ENCODE results near the gene BEAN1.

The BEAN1 gene

DNA sequence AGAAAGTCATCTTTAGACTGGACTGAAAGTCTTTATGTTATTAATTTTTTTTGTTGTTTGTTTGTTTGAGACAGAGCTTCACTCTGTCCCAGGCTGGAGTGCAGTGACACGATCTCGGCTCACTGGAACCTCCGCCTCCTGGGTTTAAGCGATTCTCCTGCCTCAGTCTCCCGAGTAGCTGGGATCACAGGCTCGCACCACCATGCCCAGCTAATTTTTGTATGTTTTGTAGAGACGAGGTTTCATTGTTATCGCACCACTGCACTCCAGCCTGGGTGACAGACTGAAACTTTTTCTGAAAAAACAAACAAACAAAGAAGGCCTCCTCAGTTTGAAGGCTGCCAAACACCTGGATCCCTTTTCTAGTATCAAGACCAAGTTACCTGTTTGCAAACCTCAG, 4.7 kb downstream of the BEAN1 start:
- no peak for TF ChIP-seq TCF4 (CRISPR knock-in tag; IDR thresholded peaks at IDR 0.05; ENCODE audit: borderline replicate concordance)
- no peak for TF ChIP-seq ISL1 (CRISPR knock-in tag; IDR thresholded peaks at IDR 0.05)
- TF ChIP-seq, protein P1, sequence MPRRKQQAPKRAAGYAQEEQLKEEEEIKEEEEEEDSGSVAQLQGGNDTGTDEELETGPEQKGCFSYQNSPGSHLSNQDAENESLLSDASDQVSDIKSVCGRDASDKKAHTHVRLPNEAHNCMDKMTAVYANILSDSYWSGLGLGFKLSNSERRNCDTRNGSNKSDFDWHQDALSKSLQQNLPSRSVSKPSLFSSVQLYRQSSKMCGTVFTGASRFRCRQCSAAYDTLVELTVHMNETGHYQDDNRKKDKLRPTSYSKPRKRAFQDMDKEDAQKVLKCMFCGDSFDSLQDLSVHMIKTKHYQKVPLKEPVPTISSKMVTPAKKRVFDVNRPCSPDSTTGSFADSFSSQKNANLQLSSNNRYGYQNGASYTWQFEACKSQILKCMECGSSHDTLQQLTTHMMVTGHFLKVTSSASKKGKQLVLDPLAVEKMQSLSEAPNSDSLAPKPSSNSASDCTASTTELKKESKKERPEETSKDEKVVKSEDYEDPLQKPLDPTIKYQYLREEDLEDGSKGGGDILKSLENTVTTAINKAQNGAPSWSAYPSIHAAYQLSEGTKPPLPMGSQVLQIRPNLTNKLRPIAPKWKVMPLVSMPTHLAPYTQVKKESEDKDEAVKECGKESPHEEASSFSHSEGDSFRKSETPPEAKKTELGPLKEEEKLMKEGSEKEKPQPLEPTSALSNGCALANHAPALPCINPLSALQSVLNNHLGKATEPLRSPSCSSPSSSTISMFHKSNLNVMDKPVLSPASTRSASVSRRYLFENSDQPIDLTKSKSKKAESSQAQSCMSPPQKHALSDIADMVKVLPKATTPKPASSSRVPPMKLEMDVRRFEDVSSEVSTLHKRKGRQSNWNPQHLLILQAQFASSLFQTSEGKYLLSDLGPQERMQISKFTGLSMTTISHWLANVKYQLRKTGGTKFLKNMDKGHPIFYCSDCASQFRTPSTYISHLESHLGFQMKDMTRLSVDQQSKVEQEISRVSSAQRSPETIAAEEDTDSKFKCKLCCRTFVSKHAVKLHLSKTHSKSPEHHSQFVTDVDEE (CRISPR knock-in tag; IDR thresholded peaks at IDR 0.05): no peak
- no peak for ATAC-seq

GRCh38 chr16:66432429-66432828, 5.3 kb downstream of the BEAN1 start:
- ATAC-seq: no peak
- TF ChIP-seq, protein P2, sequence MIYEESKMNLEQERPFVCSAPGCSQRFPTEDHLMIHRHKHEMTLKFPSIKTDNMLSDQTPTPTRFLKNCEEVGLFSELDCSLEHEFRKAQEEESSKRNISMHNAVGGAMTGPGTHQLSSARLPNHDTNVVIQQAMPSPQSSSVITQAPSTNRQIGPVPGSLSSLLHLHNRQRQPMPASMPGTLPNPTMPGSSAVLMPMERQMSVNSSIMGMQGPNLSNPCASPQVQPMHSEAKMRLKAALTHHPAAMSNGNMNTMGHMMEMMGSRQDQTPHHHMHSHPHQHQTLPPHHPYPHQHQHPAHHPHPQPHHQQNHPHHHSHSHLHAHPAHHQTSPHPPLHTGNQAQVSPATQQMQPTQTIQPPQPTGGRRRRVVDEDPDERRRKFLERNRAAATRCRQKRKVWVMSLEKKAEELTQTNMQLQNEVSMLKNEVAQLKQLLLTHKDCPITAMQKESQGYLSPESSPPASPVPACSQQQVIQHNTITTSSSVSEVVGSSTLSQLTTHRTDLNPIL (CRISPR knock-in tag; IDR thresholded peaks at IDR 0.05; ENCODE audit: low read depth): no peak
- TF ChIP-seq TOX (CRISPR knock-in tag; IDR thresholded peaks at IDR 0.05; ENCODE audit: borderline replicate concordance): no peak
- TF ChIP-seq, protein P1 (CRISPR knock-in tag; IDR thresholded peaks at IDR 0.05): no peak
- no peak for TF ChIP-seq ARNTL (CRISPR knock-in tag; IDR thresholded peaks at IDR 0.05; ENCODE audit: borderline replicate concordance, low read depth)
- no peak for TF ChIP-seq ESRRG (CRISPR knock-in tag; IDR thresholded peaks at IDR 0.05)
- TF ChIP-seq BACH2 (CRISPR knock-in tag; IDR thresholded peaks at IDR 0.05; ENCODE audit: borderline replicate concordance): no peak

DNA sequence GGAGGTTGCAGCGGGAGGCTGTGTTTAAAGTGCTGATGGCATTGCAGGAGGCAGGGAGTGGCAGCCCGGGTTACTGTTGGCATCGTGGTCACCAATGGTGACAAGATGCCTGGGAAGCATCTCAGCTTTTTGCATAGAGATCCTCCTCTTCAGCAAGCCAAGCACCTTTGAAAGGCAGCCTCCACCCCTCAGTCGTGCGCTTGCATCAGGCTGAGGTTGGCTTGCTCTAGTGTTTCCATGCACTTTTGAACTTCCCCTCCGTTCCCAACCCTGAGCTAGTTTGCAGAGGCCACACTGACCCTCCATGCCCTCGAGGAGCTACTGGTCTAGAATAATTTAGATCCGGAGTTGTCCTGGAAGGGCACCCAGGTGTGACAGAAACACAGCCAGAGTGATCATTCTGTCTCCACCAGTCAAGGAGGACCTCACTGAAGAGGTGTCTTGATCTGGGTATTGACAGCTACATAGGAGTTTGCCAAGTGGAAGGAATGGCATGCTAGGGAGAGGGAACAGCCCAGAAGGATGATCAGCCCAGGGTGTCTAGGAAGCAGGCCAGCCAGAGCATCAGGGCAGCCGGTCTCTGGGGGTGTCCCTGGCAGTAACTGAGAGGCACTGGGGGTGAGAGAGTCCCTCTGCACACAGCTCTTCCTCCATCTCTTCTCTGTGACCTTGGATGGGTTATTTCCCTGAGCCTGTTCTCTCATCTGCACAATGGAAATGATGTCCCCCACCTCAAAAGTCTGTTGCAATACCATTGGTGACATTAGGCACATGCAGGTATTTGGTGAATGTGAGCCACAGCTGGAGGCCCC, 7.7 kb downstream of the BEAN1 start:
- TF ChIP-seq ESRRG (CRISPR knock-in tag; IDR thresholded peaks at IDR 0.05) (no peak), POU6F1 (CRISPR knock-in tag; IDR thresholded peaks at IDR 0.05; ENCODE audit: borderline replicate concordance, low read depth) (no peak), PPARA (CRISPR knock-in tag; IDR thresholded peaks at IDR 0.05; ENCODE audit: borderline replicate concordance) (no peak), GLIS3 (CRISPR knock-in tag; IDR thresholded peaks at IDR 0.05) (no peak), ZFP3 (CRISPR knock-in tag; IDR thresholded peaks at IDR 0.05) (peak; percentile 96), RARB (CRISPR knock-in tag; IDR thresholded peaks at IDR 0.05) (no peak), ZNF8 (CRISPR knock-in tag; IDR thresholded peaks at IDR 0.05) (no peak)
- no peak for ATAC-seq

DNA sequence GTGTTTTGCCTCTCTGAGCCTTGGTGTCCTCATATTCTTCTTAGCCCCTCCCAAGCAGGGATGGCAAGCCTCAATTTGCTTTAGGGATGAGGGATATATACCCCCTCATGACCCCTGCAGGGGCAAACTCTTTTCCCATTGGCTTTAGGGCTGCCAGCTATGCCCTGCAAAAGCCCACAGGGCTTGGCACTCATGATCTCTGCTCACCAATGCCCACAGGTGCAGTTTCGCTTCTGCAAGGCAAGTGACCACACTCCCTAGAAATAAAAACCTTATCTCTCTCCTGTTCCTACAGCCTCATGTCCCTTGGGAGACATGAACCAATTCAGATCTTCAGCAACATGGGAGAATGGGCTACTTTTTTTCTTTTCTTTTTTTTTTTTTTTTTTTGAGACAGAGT, 8.8 kb downstream of the BEAN1 start:
- no peak for TF ChIP-seq CSDC2 (CRISPR knock-in tag; IDR thresholded peaks at IDR 0.05)
- TF ChIP-seq TOX (CRISPR knock-in tag; IDR thresholded peaks at IDR 0.05; ENCODE audit: borderline replicate concordance): no peak
- TF ChIP-seq OSR1 (CRISPR knock-in tag; IDR thresholded peaks at IDR 0.05): no peak
- TF ChIP-seq PPARA (CRISPR knock-in tag; IDR thresholded peaks at IDR 0.05; ENCODE audit: borderline replicate concordance): no peak
- TF ChIP-seq TCF4 (CRISPR knock-in tag; IDR thresholded peaks at IDR 0.05; ENCODE audit: borderline replicate concordance): no peak
- TF ChIP-seq, protein P2 (CRISPR knock-in tag; IDR thresholded peaks at IDR 0.05; ENCODE audit: low read depth): no peak
- TF ChIP-seq ESRRG (CRISPR knock-in tag; IDR thresholded peaks at IDR 0.05): no peak
- TF ChIP-seq RARB (CRISPR knock-in tag; IDR thresholded peaks at IDR 0.05): no peak
- no peak for ATAC-seq

Data from SK-N-SH treated with all-trans-retinoic acid at 6 μM for 48 hours (cell line).